ENCODE data around the gene MEIS2.

GRCh38 chr15:37112171-37112570 is 11.8 kb upstream of the MEIS2 start:
- TF ChIP-seq POLR2A (IDR thresholded peaks at IDR 0.05; ENCODE audit: low read depth, low read length) (no peak), POLR2AphosphoS5 (IDR thresholded peaks at IDR 0.05; ENCODE audit: low read depth, low read length) (no peak), TAF1 (IDR thresholded peaks at IDR 0.05; ENCODE audit: low read depth, low read length) (no peak), SPI1 (IDR thresholded peaks at IDR 0.05; ENCODE audit: low read depth, low read length) (no peak)
